SH-SY5Y (cell line): ENCODE results near the gene ANO4.

Experiments used
- GATA2 ChIP-seq: IDR thresholded peaks from 2 replicates; pipeline ENCODE4 v1.6.1; 2011; ENCODE audit warnings: mild to moderate bottlenecking, low read depth, low read length
- GATA3 ChIP-seq: IDR thresholded peaks from 2 replicates; pipeline ENCODE4 v1.6.1; 2011; ENCODE audit warnings: low read depth, mild to moderate bottlenecking, low read length, moderate library complexity

ANO4 gene

GRCh38 chr12:100970894-100971293, 176.3 kb downstream of the ANO4 start:
- TF ChIP-seq GATA3 (no peak), GATA2 (no peak)

GRCh38 chr12:100972121-100972520, 177.5 kb downstream of the ANO4 start:
- TF ChIP-seq GATA2 (no peak), GATA3 (no peak)

- TF ChIP-seq GATA2 (no peak), GATA3 (no peak)
Observed at GRCh38 chr12:100974341-100974740, 179.8 kb downstream of the ANO4 start.

- TF ChIP-seq GATA3, result no peak
- no peak for TF ChIP-seq GATA2
Observed at GRCh38 chr12:100974747-100975146, 180.2 kb downstream of the ANO4 start.

GRCh38 chr12:100976735-100977134, 182.2 kb downstream of the ANO4 start:
- TF ChIP-seq GATA2 (no peak), GATA3 (no peak)

GRCh38 chr12:100980856-100981255, 186.3 kb downstream of the ANO4 start:
- no peak for TF ChIP-seq GATA2
- TF ChIP-seq GATA3, result no peak

- no peak for TF ChIP-seq GATA3
Observed at GRCh38 chr12:100982511-100983183, 188.1 kb downstream of the ANO4 start.

- TF ChIP-seq GATA3, result no peak
- no peak for TF ChIP-seq GATA2
Observed at GRCh38 chr12:100984796-100985195, 190.2 kb downstream of the ANO4 start.

- TF ChIP-seq GATA3, result no peak
- TF ChIP-seq GATA2, result no peak
Observed at GRCh38 chr12:100986595-100987547, 192.3 kb downstream of the ANO4 start.

- TF ChIP-seq GATA3, result no peak
- TF ChIP-seq GATA2, result no peak
Observed at GRCh38 chr12:100987552-100988521, 193.3 kb downstream of the ANO4 start.

- TF ChIP-seq GATA2 (no peak), GATA3 (no peak)
Observed at GRCh38 chr12:100991102-100991501, 196.5 kb downstream of the ANO4 start.

- TF ChIP-seq GATA2, result no peak
- TF ChIP-seq GATA3, result no peak
Observed at GRCh38 chr12:100992194-100992593, 197.6 kb downstream of the ANO4 start.

- TF ChIP-seq GATA3 (no peak), GATA2 (no peak)
Observed at GRCh38 chr12:100993916-100994450, 199.4 kb downstream of the ANO4 start.
